Measurements from ENCODE around the gene ATG16L2.

The ATG16L2 gene

GRCh38 chr11:72875736-72876135, 61.5 kb downstream of the ATG16L2 start:
- no peak for DNase-seq (ENCODE audit: low spot score)
- FAIRE-seq: no peak

GRCh38 chr11:72876147-72876546, 61.9 kb downstream of the ATG16L2 start:
- FAIRE-seq: no peak
- no peak for DNase-seq (ENCODE audit: low spot score)

All from urothelium cell line (cell line).